Activated CD4-positive, alpha-beta memory T cell treated with anti-CD3 and anti-CD28 coated beads for 36 hours (primary cell): Measurements from ENCODE around the gene KRTAP10-6. TPM values are rescaled to one million over a fixed set of nuclear protein-coding genes. Genes with fewer than 3 reads are reported as not detected.

Experiments
- total RNA-seq, 2 experiments: library from RNA; stranded (reverse); gene quantifications; one replicate each; pipeline ENCODE4 v1.2.3, GENCODE V29; 2021

The KRTAP10-6 gene
- total RNA-seq, 2 experiments from 2014 or later, result not detected

Other genes with a start within 250 kb of the KRTAP10-6 start
- gene TRPM2, start 238.9 kb downstream of the KRTAP10-6 start, total RNA-seq, result 1 to 10 TPM; 1.6 to 1.9 TPM
- 1 to 10 TPM; 2.6 to 2.8 TPM for gene LRRC3, start 137.0 kb downstream of the KRTAP10-6 start, total RNA-seq
- gene KRTAP10-1, start 52.3 kb downstream of the KRTAP10-6 start, total RNA-seq, result not detected
- not detected for gene KRTAP10-2, start 41.0 kb downstream of the KRTAP10-6 start, total RNA-seq
- not detected for gene KRTAP10-3, start 33.7 kb downstream of the KRTAP10-6 start, total RNA-seq
- gene KRTAP10-4, start 18.8 kb downstream of the KRTAP10-6 start, total RNA-seq, result not detected
- not detected for gene KRTAP10-5, start 11.9 kb downstream of the KRTAP10-6 start, total RNA-seq
- gene KRTAP10-7, start 8.1 kb upstream of the KRTAP10-6 start, total RNA-seq, result not detected
- not detected for gene KRTAP10-8, start 19.6 kb upstream of the KRTAP10-6 start, total RNA-seq
- gene KRTAP10-9, start 34.6 kb upstream of the KRTAP10-6 start, total RNA-seq, result not detected
- not detected for gene KRTAP10-10, start 44.9 kb upstream of the KRTAP10-6 start, total RNA-seq
- not detected for gene KRTAP10-11, start 53.9 kb upstream of the KRTAP10-6 start, total RNA-seq
- not detected for gene KRTAP12-4, start 62.2 kb upstream of the KRTAP10-6 start, total RNA-seq
- not detected for gene KRTAP12-3, start 65.4 kb upstream of the KRTAP10-6 start, total RNA-seq
- not detected for gene KRTAP12-2, start 74.4 kb upstream of the KRTAP10-6 start, total RNA-seq
- not detected for gene KRTAP12-1, start 89.7 kb upstream of the KRTAP10-6 start, total RNA-seq
- gene KRTAP10-12, start 104.7 kb upstream of the KRTAP10-6 start, total RNA-seq, result not detected
- gene TSPEAR, start 119.1 kb upstream of the KRTAP10-6 start, total RNA-seq, result not detected
- 10 to 100 TPM; 87.6 to 96.0 TPM for gene UBE2G2, start 209.3 kb upstream of the KRTAP10-6 start, total RNA-seq
- 10 to 100 TPM; 77.2 to 77.6 TPM for gene SUMO3, start 225.6 kb upstream of the KRTAP10-6 start, total RNA-seq